Type B pancreatic cell (in vitro differentiated cells): ENCODE measurements around the gene STIM1. TPM values are rescaled to one million over a fixed set of nuclear protein-coding genes. Genes with fewer than 3 reads are reported as not detected.

Experiments used
- DNase-seq: peaks from one replicate; pipeline ENCODE4 v3.0.0; 2021; ENCODE audit warnings: mixed read lengths; ENCODE audit not compliant: unreplicated experiment; ENCODE audit errors: extremely low spot score
- H3K27ac Mint-ChIP-seq: 2 replicates; pipeline ENCODE4 v1.8.0; 2021; ENCODE audit warnings: mild to moderate bottlenecking, mixed read lengths
- H3K27me3 Mint-ChIP-seq: 2 replicates; pipeline ENCODE4 v1.8.0; 2021; ENCODE audit warnings: mixed read lengths
- H3K36me3 Mint-ChIP-seq: 2 replicates; pipeline ENCODE4 v1.8.0; 2021; ENCODE audit warnings: mixed read lengths
- H3K4me1 Mint-ChIP-seq: one replicate; pipeline ENCODE4 v1.8.0; 2021; ENCODE audit warnings: mixed read lengths; ENCODE audit not compliant: unreplicated experiment
- H3K4me3 Mint-ChIP-seq: 2 replicates; pipeline ENCODE4 v1.8.0; 2021; ENCODE audit warnings: mild to moderate bottlenecking, mixed read lengths
- H3K9me3 Mint-ChIP-seq: 2 replicates; pipeline ENCODE4 v1.8.0; 2021; ENCODE audit warnings: mixed read lengths
- CTCF ChIP-seq: fragments of 200-600 bp; sonication (generic); conservative IDR thresholded peaks from 2 replicates; pipeline ENCODE4 v1.5.0; 2021; ENCODE audit warnings: antibody characterized with exemption, mild to moderate bottlenecking
- total RNA-seq: library from RNA; stranded (reverse); gene quantifications from 2 replicates; pipeline ENCODE4 v1.2.1, GENCODE V29; 2021; ENCODE audit warnings: low replicate concordance

STIM1 gene
- total RNA-seq, 1 donor from 2014 or later, result 38.9 TPM

DNA sequence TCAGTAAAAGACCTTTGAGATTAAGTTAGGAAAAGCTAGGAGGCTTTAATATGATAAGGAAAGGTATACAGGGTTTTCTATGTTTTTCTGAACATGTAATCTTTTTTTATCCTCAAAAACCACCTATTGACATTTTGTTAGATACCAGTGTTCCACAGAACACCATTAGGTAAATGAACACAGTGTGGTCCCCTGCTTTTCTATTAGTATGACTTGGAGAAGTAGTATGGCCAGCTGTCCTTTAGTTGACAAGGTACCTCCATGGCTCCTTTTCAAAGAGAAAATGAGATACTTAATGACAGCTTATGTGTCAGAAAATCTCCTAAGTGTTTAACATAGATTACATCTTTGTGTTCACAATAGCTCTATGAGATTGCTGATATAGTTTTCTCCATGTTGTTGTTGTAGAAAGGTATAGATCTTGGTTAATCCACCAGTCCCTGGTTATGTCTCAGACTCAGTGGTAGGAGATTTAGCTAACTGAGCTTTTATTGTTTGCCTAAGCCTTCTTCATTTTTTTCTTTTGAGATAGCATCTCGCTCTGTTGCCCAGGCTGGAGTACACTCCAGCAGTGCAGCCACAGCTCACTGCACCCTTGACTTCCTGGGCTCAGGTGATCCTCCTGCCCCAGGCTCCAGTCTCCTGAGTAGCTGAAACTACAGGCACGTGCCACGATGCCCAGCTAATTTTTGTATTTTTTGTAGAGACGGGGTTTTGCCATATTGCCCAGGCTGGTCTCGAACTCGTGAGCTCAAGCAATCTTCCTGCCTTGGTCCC, 46.0 kb downstream of the STIM1 start:
- Mint-ChIP-seq H3K4me1 (peaks cover 26% of the 10 kb centered on the region), H3K27ac (no peak overlapping the region), H3K36me3 (no peaks in the 10 kb centered on the region), H3K4me3 (no peak overlapping the region), H3K27me3 (no peaks in the 10 kb centered on the region), H3K9me3 (no peaks in the 10 kb centered on the region)
- DNase-seq, result no peak
- no peak for TF ChIP-seq CTCF

DNA sequence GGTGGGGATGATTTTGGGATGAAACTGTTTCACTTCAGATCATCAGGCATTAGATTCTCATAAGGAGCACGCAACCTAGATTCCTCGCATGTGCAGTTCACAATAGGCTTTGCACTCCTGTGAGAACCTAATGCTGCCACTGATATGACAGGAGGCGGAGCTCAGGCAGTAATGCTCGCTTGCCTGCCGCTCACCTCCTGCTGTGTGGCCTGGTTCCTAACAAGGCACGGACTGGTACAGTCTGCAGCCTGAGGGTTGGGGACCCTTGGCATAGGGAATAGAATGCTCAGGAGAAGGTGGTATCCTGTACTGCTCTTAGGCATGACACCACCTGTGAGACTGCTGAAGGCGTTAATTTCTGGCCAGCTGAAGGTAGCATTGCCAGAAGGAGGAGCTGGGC, 47.0 kb downstream of the STIM1 start:
- no peak for DNase-seq
- H3K27ac Mint-ChIP-seq, result peak overlapping the region; percentile 64
- no peak overlapping the region for H3K4me3 Mint-ChIP-seq
- H3K36me3 Mint-ChIP-seq, result no peaks in the 10 kb centered on the region
- H3K4me1 Mint-ChIP-seq, result peaks cover 30% of the 10 kb centered on the region
- H3K9me3 Mint-ChIP-seq, result no peaks in the 10 kb centered on the region
- no peak for TF ChIP-seq CTCF
- no peaks in the 10 kb centered on the region for H3K27me3 Mint-ChIP-seq

GRCh38 chr11:3903207-3903896, 47.9 kb downstream of the STIM1 start:
- no peaks in the 10 kb centered on the region for H3K36me3 Mint-ChIP-seq
- H3K9me3 Mint-ChIP-seq, result no peaks in the 10 kb centered on the region
- peak overlapping the region; percentile 46 for H3K27ac Mint-ChIP-seq
- TF ChIP-seq CTCF, result no peak
- no peak for DNase-seq
- no peak overlapping the region for H3K4me3 Mint-ChIP-seq
- no peaks in the 10 kb centered on the region for H3K27me3 Mint-ChIP-seq
- peaks cover 35% of the 10 kb centered on the region for H3K4me1 Mint-ChIP-seq

DNA sequence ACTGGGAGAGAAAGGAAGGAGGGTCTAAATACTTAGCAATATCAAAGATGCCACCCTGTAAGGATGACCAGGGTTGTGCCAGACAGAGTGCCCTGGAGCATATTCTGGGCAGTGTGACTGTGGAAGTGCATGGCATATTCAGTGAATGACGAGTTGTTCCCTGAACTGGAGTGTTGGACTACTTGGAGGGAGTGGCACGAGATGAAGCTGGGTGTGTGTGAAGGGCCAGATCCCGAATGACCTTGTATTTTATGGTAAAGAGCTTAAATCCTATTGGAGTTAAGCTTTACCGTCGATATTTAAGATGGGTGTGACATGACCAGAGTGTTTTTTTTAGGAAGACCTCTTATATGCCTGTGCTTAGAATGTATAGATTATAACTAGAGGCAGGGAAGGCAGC, 48.8 kb downstream of the STIM1 start:
- no peaks in the 10 kb centered on the region for H3K9me3 Mint-ChIP-seq
- H3K36me3 Mint-ChIP-seq, result no peaks in the 10 kb centered on the region
- peak overlapping the region; percentile 69 for H3K4me3 Mint-ChIP-seq
- peak overlapping the region; percentile 97 for H3K27ac Mint-ChIP-seq
- no peak for DNase-seq
- no peak for TF ChIP-seq CTCF
- peaks cover 35% of the 10 kb centered on the region for H3K4me1 Mint-ChIP-seq
- H3K27me3 Mint-ChIP-seq, result no peaks in the 10 kb centered on the region

- DNase-seq, result no peak
- peak overlapping the region; percentile 97 for H3K27ac Mint-ChIP-seq
- no peaks in the 10 kb centered on the region for H3K36me3 Mint-ChIP-seq
- H3K4me3 Mint-ChIP-seq, result peak overlapping the region; percentile 69
- no peak for TF ChIP-seq CTCF
- H3K4me1 Mint-ChIP-seq, result peaks cover 40% of the 10 kb centered on the region
- H3K27me3 Mint-ChIP-seq, result no peaks in the 10 kb centered on the region
- H3K9me3 Mint-ChIP-seq, result no peaks in the 10 kb centered on the region
Observed at GRCh38 chr11:3905080-3905953, 49.9 kb downstream of the STIM1 start.
